Measurements from ENCODE around the gene VWC2L.

VWC2L gene

DNA sequence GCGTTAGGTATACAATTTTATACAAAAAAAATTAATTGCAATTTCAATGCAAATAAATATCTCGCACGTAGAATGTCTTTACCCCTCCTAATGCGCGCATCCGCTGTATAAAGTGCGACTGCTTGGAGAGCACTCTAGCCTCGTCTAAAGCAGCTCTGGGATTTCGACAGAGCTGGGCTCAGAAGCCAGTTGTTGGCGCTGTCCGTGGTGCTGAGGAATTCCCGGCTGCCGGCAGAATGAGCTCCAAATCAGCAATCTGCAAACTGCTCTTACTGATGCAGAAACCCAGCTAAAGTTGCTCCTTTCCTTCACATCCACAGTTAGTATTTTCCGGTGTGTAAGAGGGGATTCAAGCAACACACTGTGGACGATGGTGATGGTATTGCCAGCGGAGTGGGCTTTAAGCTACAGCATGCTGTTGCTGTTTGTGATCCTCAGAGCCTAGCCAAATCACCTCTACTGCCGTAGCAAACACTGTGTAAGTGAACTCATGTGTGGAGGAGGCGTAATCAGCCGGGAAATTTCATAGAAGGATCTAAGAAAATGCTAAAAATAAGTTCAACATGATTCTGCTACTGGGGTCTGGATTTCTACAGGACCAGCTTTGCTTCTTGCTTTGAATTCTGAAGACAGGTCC is at the start of gene VWC2L:
Gene VWC2L (plus strand): TSS at position 137 of the 637 bp plus-strand sequence. CDS start 3,140 bp downstream, outside the sequence.
- no peak for DNase-seq (ENCODE audit: low read depth, low spot score)

DNA sequence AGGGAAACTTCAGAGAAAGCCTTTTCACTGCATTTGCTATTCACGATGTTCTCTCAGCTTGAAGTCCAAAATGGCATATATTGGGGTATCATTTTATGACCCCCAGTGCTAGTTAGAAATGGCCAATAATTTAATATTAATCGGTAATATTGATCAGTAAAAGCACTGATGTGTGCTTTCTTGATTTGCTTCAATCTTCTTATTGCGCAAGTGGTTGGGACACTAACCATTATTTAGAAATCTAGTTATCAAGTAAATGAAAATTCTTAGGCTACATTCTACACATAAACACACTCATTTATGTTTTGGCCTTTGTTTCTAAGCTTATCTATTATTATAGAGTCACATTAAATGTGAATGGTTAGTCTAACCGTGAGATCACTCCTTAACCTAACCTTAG is 49.7 kb upstream of the VWC2L start:
- DNase-seq (ENCODE audit: low read depth, low spot score), result no peak

DNA sequence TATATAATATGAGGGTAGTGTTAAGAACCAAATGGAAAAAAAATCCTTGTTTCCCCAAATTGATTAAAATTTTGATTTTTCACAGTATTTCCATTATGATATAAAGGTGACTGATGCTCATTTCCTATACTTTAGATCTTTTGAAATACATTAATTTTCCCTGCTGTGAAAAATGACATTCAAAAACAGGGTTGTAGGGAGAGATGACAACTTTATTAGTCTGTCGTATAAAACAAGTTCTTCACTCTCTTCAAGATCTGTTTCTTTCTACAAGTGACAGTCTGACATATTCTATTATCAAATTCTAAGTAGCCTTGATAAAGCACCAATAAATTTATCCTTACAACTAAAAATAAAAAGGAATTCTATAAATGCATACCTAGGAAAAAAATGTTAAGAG is 45.3 kb upstream of the VWC2L start:
- no peak for DNase-seq (ENCODE audit: low read depth, low spot score)

DNA sequence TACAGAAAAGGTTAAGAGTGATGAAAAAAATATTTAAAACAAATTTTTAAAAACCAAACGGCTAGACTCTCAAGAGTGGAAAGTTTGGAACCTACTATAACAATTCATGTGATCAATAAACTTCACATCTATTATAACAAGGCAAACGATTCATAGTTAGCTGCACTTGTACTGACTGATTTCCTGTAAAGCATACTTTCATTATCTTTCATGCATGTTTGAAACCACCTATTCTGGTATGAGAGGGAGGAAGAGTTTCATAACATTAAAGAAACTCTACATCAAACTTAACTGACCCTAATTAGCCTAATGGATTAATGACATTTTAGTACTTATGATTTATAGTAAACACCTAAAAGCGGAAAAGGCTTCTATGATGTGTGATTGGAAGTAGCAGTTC is 43.7 kb upstream of the VWC2L start:
- DNase-seq (ENCODE audit: low read depth, low spot score), result no peak

DNA sequence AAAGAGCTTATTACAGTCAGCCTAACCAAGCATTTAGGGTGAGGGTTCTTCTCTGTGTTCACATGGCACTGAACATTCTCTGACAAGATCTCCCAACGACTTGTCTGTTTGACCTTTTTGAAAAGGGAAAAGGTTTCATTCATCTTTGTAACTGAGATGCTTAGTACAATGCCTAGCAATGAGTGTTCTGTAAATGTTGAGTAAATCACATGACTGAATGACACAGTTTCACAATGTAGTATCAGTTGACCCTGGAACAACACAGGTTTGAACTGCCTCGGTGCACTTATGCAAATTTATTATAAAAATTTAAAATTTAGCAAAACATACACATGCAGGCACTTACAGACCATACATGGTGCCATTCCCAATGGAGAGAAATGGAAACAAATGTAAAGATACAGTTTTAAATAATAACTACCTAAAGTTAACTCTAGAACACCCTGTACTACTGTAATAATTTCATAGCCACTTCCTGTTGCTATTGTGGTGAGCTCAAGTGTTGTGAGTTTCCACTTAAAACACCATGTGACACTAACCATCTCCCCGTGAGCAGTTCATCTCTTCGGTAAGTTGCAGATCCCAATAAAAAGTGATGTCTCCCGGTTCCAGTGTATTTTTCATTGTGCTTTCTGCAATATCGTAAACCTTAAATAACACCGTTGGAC is 34.1 kb upstream of the VWC2L start:
- DNase-seq (ENCODE audit: low read depth, low spot score), result no peak

DNA sequence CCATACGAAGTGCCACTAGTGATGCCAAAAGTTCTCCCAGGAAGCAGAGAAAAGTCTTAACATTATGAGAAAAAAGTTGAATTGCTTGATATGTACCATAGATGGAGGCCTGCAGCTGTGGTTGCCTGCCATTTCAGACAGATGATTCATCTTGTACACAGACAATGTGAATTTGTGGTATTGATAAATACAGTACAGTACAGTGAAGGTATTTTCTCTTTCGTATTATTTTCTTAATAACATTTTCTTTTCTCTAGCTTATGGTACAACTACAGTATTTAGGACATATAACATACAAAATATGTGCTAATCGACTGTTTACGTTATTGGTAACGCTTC is 33.6 kb upstream of the VWC2L start:
- no peak for DNase-seq (ENCODE audit: low read depth, low spot score)

DNA sequence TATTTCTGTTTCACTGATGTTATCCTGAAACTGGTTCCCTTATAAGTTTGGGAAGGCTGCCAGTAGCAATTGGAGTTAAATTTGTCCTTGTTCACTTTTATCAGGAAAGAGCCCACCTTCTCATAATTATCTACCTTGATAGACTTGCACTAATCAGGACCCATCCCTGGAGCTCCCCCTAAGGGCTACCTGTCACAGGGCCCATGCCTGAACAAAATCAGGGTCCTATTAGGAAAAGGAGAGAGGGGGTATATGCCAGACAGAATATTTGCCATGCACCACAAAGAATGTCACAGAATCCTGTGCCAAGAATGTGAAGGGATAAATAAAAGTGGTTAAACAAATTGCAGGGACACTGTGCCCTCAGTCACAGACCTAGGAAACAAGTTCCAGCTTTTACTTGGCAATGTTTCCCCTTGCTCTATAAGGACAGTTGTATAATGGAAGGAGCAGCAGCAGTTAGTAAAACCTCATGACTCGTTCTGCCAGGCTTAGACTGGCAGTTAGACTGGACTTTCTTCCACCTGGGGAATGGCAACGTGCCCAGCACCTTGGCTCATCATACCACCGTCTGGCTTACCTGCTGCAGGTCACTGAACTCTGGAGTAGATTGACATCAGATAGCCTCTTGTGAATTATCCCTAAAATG is 32.3 kb upstream of the VWC2L start:
- no peak for DNase-seq (ENCODE audit: low read depth, low spot score)

DNA sequence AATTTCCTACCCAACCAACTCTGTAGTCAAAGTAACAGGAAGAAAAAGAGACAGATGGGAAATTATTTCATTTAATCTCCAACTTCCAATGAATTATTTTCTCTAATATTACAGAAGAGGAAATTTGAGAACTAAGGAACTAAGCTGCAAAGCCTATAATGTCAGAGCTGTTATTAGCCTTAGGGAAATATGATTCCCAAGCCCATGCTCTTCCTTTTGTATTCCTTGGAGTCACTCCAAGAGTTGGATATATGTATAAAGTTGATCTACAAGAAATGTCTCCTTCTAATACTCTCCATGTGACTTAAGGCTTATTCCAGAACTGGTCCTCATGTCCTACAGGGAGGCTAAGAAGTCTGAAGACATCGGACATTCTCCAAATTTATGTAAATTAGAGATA is 31.6 kb upstream of the VWC2L start:
- DNase-seq (ENCODE audit: low read depth, low spot score), result no peak

DNA sequence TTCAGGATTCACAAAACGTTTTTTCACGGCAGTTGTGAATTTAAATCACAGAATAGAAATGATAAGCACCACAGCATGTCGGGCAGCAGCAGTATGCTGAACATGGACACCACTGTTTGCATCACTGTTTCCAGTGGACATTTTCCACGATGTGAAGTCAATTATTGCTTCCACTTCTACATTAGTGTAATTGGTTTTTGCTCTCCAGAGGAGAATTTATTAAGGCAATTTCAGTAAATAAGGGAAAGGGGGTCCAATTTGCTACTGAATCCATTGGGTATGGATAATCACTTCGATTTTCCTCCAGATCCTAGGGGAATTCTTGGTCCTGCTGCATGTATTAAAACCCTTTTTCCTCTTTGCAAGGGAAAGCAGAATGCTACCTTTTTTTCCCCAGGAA is 30.2 kb upstream of the VWC2L start:
- no peak for DNase-seq (ENCODE audit: low read depth, low spot score)

DNA sequence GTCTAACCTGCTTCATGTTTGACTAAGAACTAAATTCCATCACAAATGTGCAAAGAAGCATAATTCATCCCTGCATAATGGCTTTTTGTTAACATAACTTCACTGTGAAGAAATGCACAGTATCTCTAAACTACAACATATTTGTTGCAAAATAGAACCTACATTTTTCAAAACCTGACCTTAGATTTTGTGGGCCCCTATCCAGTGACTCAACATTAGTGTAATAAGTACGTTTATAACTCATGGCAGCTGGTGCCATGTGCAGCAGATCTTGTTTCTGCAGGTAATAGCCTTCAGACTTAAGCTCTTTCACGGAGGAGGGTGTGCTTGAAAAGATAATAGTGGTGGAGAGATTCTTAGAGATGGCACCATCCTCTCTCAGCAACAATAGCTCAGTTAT is 28.6 kb upstream of the VWC2L start:
- DNase-seq (ENCODE audit: low read depth, low spot score), result no peak

DNA sequence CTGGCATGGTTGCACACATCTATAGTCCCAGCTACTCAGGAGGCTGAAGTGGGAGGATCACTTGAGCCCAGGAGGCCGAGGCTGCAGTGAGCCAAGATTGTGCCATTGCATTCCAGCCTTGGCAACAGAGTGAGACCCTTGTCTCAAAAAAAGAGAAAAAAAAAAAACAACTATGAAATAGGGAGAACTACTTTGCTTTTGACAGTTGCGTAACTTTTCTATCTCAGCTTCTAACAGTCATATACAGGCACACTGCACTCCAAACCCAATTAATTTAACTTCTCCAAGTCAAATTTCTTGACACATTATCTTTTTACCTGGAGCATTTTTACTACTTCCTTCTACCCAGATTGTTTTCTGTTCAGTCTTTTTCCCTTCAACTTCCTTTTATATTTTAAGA is 24.1 kb upstream of the VWC2L start:
- DNase-seq (ENCODE audit: low read depth, low spot score), result no peak

DNA sequence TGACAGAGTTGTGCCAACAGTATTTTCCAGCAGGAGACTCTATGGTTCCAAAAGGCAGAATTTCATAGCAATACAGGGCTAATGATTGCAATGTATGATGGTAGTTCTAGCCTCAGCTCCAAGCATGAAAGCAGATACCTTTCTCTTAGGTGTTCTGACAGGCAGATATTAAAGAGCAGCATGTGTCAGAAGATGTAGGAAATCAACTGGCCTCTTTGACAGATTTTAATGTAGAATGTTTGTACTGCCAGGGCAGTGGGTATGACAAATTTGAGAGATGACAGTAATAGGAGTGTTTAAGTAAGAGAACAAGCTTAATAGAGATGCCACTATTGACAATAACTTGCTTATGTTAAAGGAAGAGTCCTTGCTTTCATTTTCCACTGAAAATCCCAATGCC is 21.5 kb upstream of the VWC2L start:
- no peak for DNase-seq (ENCODE audit: low read depth, low spot score)

DNA sequence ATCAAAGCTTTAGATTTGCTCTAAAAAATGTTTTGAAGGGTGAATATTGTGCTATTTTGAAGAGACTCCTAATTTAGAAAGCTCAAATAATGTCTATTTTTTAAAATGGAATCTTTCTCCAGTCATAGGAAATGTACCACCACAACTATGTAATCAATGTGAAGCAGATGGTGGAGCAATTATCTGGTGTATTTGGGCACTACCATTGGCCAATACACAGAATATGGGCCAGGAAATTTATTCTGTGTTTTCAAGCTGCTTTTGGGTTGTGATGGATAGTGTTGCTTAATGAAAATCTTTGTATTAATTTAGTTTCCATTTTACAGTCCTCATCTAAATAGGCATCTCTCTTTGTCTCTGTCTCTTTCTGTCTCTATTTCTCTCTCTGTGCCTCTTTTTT is 17.1 kb upstream of the VWC2L start:
- DNase-seq (ENCODE audit: low read depth, low spot score), result no peak

DNA sequence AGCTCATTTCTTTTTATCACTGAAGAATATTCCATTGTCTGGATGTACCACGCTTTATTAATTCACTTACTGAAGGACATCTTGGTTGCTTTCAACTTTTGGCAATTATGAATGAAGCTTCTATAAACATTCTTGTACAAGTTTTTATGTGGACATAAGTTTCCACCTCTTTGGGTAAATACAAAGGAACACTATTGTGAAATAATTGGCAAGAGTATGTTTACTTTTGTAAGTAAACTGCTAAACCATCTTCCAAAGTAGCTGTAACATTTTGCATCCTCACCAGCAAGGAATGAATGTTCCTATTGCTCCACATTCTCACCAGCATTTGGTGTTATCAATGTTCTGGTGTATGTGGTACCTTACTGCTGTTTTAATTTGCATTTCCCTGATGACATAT is 15.8 kb upstream of the VWC2L start:
- DNase-seq (ENCODE audit: low read depth, low spot score), result no peak

DNA sequence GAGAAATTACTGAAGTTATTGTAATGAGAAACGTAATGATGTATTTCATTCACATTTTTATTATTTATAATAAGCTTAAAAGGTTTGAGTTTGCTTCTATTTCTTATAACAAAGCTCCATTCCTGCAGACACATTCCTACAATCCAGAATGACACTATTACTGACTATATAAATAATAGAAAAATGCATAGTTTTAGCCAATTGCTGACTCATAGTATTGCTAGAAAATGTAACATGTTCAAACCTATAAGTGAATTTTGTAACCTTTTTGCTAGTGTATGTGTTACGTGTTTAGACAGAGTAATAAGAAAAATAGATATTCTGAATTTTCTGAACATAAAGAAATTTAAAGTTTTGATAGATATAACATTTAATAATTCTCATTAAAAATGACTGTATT is 9.3 kb upstream of the VWC2L start:
- DNase-seq (ENCODE audit: low read depth, low spot score), result no peak

DNA sequence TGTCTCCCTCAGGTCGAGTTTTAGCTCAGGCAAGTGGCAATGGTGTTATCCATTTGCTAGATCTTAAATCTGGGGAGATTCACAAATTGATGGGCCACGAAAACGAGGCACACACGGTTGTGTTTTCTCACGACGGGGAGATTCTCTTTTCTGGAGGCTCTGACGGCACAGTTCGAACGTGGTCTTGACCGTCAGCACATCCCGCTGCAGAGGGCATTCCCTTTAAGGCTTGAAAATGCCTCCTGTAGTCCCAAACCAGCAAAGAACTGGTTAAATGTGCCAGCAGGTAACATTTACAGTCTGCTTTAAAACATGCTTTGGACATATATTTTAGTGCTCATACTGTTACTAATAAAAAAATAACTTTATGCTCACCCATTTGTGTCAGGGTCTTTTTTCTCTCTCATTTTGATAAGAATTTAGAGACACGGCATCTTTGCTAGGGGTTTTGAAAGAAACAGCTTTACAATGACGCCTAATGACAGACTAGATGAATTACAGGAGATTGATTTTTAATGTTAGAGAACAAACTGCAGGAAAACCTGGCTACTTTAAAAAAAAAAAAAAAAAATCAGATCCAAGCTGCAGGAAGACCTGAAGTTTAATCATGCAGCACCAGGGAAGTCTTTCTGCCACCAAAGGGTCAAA is 602 bp upstream of the VWC2L start:
- no peak for DNase-seq (ENCODE audit: low read depth, low spot score)

DNA sequence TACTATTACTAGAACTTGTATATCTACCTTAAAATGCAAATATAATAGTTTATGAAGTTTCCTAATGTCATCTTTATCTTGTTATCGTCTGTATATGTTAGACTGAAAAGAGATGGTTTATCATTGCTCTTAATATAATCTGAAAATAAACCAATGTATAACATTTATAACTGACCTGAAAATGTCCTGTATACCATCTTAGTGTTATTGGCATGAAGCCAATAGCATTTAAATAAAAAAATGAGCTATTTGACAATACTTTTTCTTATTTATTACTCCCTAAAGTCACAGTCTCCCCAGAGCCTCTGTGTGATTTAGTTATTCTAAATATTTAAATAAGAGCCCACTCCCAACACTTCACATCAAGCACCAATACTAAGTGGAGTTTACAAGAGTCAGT is 1.8 kb downstream of the VWC2L start:
- DNase-seq (ENCODE audit: low read depth, low spot score), result no peak

DNA sequence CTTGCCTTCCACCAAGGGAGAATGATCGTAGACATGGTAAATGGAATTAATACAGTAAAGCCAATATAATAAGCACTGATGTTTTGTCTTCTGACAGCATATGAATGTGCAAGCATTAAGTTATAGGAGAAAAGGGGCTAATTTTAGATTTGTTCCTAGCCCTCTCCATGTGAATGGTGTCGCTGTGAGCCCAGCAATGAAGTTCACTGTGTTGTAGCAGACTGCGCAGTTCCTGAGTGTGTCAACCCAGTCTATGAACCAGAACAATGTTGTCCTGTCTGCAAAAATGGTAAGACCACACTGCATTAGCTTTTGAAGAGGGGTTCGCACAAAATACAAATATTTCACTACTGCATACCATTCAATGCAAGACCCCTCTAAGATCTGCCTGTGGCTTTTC is 25.6 kb downstream of the VWC2L start:
- DNase-seq (ENCODE audit: low read depth, low spot score), result no peak

DNA sequence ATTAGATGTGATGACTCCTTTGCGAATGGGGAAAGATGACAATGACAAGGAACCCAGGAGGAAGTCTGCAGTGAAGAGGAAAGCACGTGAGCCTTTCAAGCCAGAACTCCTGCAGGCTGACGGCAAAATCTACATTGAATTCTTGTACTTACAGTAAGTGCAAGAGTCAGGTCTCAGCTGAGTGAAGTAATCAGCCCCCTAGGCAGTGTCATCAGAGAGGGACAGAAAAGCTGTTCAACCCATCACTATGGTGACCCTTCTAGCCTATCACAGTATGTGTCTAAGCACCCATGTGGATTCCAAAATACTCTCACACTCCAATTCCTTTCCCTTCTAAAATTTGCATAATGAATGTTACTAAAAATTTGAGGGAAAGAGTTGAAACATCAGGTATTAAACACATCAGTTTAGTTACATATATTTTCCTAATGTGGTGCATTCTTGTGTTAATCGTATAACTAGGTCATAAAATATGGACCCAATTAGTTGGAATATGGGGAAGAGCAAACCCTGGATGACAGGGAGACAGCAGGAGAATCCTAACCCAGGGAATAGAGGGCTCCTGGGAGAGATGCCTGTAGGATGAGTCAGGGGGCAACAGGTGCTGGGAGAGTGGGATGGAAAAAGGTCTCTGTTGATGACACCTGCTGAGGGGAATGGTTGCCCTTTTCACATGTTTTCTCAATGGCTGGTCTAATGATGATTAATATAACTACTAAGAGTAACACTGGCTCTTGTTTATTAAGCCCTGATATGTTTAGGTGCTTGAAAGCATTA is 39.5 kb downstream of the VWC2L start:
- DNase-seq (ENCODE audit: low read depth, low spot score), result no peak

DNA sequence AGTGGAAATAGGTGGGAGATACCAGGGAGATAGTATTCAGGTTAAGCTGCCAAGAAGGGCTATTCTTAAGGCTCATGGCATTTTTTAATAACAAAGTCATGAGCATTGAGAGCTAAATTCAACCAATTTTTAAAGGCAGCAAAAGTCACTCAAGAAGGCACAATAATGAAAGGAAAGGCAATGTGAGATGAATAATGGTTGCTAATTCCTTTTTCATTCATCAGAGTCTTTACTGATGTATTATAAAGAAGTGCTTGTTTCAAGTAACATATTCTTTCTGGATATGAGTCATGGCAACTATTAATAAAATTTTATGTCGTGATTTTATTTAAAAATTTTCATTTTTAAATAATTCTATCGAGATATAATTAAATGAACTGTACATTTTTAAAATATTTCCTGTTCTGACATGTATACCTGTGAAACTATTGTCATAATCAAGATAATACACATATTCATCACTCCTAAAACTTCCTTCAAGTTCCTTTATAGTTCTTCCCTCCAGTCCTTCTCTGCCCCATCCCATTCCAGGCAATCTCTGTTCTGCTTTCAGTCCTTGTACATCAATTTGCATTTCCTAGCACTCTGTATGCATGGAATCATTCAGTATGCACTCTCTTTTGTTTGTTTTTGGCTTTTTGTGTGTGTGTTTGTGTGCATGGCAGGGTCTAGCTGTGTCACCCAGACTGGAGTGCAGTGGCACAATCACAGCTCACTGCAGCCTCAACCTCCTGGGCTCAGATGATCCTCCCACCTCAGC is 40.8 kb downstream of the VWC2L start:
- DNase-seq (ENCODE audit: low read depth, low spot score), result no peak

DNA sequence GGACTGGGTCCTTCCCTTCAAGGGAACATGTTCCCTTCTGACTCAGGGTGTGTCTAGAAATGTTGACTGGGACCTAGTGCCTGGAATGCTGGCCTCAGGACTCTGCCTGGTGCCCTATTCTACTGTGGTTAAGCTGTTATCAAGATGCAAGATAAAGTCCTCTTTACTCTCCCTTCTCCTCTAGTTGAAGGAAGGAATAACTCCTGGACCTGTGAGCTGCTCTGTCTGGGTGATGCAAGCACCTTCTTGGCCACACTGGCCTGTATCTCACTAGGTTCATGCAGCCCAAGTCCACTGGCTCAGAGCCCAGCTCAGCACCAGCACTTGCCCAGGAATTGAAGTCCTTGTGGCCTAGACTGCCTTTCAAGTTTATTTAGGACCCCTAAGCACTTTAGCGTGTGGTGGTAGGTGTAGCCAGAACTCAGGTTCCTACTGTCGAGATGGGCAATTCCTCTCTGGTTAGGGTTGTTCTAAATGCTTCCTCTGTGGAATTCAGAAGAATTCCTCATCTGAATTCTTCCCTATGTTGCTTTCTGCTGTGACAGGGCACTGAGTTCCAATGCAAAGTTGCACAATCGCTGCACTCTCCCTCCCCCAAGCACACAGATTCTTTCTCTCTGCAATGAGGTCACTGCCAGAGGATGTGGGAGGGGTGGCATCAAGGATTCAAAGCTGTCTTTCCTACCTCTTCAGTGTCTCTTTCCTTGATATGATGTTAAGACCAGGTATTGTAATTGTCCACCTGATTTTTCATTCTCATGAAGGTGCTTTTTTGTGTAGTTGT is 54.7 kb downstream of the VWC2L start:
- DNase-seq (ENCODE audit: low read depth, low spot score), result no peak

Data from activated naive CD8-positive, alpha-beta T cell treated with anti-CD3 and anti-CD28 coated beads, Interleukin-2, amount 50 U/mL, for 16 hours (primary cell).